GM23248 (cell line): ENCODE results near the gene STK16.

Source experiments
- EZH2 ChIP-seq: fragments of 200-600 bp; sonication (generic); IDR thresholded peaks from 2 replicates; pipeline ENCODE4 v1.6.1; 2018; ENCODE audit warnings: antibody characterized with exemption, mild to moderate bottlenecking; ENCODE audit not compliant: insufficient read depth, poor library complexity, severe bottlenecking
- EZH2phosphoT487 ChIP-seq: fragments of 200-600 bp; sonication (generic); IDR thresholded peaks from 2 replicates; pipeline ENCODE4 v1.6.1; 2018; ENCODE audit warnings: antibody characterized with exemption, moderate library complexity, mild to moderate bottlenecking, low read depth; ENCODE audit not compliant: insufficient read depth

DNA sequence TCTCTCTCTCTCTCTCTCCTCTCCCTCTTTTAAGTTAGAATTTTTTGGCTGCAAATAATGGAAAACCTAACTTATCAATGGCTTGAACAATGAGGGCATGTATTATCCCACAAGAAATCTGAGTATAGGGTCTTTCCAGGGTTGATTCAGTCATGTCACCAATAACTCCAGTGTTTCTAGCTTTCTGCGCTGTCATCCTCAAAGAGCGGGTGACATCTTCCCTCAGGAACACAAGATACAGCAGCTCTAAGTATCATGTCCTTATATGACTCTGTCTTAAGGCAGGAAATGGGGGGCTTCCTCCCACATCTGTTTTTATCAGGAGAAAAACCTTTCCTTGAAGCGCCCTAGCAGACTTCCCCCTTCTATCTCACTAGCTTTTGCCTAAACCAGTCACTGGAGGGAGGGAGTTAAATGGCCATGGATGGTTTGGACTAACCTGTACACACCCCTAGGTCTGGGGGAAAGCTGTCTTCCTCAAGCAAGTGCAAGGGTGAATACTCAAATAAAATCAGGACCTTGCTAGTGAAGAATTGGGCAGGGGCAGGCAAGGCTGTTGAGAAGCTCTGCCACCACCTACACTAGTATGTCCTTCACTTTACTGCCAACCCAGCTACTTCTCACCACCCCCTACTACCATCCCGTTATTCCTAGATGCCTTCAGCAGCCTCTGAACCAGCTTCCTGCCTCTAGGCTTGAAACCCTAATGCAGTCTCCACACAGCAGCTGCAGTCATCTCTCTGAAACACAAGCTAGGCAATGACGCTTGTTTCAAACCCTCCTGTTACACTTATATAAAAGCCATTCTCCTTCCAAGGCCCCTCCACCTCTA lies 16.0 kb downstream of the STK16 start:
- TF ChIP-seq EZH2 (no peak), EZH2phosphoT487 (no peak)
